DMS79 treated with DMSO at 0.1 percent for 48 hours (cell line): ENCODE results near the gene NUDT3.

Experiments used
- DNase-seq: peaks from one replicate; lab custom pipeline; 2025; lab: John Stamatoyannopoulos, UW

Gene NUDT3

DNA sequence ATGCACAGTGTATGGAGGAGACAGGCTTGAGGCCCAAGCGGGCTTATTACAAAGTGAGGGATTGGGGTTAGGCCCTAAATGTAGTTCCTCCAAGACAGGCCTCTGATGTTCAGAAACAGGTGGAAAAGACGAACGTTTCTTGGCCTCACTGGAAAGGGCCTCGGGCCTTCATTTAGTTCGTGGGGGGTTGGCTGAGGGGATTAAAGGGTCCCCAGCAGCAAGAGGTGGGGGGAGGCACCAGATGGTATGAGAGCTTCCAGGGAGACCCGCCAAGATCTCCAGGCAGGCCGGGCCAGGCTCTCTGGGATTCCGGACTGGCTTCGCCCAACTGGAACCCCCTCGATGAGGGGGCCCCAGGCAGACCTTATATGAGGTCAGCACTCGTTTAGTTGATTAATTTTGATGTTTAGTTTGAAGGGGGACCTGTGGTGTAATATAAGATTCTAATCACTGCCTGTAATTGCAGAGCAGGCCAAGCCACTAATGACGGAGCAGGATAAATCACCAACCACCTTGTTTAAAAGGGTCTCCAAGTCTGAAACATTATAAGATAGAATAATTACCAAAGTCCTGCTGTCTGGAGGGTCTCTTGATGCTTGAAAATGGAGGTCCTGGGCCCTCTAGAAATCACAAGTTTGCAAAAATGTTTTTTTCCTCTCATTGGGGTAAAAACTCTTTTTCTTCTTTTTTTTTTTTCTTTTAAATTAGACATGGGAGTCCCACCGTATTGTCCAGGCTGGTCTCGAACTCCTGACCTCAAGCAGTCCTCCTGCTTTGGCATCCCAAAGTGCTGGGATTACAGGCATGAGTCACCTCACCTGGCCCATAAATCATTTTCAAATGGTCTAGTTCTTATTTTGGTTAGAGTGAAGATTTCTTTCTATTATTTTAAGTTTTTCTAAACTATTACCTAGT, 153.6 kb downstream of the NUDT3 start:
- DNase-seq: no peak

DNA sequence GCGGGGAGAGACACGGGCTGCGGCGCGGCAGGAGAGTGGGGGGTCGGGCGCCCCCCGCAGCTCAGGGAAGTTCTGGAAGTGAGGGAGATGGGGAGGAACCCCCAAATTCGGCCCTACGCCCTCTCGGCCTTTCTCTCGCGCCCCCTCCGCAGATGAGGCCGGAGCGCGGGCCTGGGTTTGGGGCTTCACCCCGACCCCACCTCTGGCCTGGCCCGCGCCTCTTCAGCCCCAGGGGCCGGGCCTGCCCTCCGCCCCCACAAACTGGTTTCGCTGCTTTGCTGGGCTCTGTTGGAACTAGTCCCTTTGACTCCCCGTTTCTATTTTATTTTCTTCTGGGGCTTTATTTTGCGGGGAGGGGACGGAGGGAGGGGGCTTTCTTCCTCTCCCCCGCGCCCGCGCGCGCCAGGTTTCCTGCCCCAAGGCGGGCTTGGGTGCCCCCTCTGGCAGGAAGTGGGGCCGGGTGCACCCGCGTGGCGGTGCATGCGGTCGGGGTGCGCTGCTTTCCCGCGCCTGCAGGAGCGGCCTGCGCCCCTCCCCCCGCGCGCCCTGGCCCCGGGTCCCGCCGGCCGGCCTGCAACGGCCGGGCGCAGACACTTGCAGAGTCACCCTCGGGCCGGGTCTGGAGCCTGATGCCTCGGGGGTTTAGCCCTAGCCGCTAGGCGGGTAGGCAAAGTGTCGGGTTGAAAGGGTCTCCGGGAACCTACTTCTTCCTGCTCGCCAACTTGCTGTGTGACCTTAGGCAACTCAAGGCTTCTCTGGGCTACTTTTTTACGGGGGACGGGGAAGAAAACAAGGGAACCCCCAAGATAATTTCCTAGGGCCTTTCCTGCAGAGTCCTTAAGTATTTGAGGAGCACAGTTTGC, 154.5 kb downstream of the NUDT3 start:
- peak; percentile 37 for DNase-seq

DNA sequence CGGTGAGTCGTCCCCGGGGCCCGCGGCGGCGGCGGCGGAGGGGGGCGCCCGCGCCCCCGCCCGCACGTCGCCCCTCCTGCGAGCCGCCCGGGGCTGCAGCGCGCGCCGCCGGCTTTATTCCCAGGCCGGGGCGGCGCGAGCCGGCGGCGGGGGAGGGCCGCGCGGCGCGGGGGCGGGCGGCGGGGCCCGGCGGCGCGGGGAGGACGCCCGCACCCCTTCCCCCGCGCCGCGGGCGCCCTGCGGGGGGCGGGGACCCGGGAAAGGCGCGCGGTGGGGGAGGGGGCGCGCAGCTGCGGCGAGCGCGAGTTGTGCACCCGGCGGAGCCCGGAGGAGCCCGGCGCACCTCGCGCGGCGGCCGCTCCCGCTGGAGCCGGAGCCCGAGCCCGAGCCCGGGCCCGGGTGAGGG, 155.2 kb downstream of the NUDT3 start:
- DNase-seq: no peak

DNA sequence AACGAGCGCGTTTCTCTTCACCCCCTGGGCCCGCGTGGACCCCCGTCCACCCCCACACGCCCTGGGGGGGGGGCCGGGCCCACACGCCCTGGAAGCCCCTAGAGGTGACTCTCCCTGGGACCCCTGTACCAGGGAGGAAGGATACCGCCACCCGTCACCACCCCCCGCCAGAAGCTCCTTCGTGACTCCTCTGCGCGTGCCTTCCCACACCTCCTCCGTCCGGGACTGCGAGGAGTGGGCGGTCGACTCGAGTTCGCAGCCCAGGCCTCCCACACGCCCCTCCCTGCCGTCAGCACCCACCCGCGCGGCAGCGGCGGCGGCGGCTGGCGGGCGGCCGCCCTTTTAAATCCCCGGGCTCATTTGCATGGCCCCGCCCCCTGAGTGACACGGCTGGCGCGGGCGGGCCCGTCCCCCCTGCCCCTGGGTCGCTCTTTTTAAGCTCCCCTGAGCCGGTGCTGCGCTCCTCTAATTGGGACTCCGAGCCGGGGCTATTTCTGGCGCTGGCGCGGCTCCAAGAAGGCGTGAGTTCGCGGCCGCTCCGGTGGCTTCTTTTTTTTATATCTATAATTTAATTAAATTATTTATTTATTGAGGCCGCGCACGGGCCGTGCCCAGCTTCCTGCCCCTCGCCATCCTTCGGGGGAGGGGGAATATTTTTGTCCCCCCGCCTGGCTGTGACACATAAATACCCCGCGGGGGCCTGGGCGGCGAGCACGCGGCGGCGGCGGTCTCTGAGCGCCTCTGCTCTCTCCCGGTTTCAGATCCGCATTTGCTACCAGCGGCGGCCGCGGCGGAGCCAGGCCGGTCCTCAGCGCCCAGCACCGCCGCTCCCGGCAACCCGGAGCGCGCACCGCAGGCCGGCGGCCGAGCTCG, 155.8 kb downstream of the NUDT3 start, which contains the start of gene HMGA1:
TSS of gene HMGA1 (plus strand) at position 431 of the 873 bp plus-strand sequence. CDS start 3,908 bp downstream, outside the sequence.
- DNase-seq: peak; percentile 79

GRCh38 chr6:34236131-34236442, 156.4 kb downstream of the NUDT3 start:
- DNase-seq: no peak

DNA sequence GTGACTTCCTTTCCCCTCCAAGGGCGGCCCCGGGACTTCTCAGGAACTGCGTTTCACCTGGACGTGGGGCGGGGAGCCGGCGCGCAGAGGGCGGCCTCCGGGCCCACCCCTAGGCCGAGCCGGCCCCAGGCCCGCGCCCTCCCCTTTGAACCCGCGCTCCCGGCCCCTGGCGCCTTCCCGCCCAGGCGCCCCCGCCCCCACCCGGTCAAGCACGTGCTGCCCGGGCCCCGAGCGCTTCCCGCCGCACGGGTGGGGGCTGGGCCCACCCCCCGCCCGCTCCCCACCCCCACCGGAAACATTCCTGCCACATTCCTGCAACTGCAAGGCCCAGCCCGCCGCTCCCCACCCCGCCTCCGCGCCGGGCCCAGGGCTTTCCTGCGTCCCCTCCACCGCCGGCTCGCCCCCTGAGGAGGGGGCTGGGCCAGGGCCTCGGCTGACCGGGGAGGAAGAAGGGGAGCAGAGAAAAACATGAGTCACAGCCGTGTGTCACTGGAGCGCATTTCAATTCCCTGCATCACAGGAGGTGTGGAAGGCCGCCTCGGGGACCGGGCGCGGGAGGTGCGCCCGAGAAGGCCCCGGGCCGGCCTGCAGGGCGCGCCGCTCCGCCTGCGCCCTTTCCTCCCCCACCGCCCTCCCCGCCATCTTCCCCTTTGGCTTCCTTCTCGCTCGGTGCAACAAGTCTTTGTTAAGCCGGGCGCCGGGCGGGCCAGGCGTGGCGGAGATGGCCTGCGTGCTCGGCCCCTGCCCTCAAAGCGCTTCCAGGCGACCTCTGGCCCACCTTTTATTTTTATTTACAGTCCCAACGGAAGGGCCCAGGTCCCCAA, 156.9 kb downstream of the NUDT3 start:
- no peak for DNase-seq

GRCh38 chr6:34234667-34235306, 157.7 kb downstream of the NUDT3 start:
- DNase-seq: no peak

DNA sequence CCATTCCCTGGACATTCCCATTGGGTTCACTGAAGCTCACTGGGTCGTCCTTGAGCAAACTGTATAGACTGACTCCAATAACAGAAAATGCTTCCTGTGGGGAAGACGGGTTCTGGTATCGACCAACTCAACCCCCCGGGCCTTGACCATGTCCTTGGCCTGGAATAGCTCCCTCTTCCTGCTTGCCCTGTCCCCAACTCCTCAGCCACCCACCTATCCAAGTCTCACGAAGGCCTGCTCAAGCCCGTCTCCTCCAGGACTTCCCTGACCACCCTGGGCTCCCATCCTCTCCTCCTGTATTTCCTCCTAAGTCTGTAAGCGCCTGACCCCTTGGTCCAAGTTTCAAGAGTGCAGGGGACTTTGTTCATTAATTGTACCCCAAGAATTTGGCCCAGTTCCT, 158.6 kb downstream of the NUDT3 start:
- no peak for DNase-seq

DNA sequence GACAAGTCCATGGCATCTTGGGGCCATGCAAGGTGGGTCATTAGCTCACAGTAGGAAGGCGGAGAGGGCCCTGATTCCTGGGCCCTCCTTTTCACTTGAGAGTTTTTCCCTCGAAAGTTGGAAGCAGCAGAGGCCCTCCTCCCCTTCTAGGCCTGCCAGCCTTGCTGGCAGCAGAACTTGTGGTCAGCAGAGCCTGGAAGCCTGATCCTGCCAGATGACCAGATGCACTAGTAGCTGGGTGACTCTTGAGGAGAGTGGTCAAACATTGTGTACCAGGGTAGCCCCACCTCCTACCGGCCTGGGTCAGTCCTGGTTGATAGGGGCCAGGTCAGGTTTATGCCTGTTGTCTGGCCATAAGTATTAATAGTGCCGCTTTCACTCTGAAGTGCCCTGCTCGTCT, 159.6 kb downstream of the NUDT3 start:
- DNase-seq: no peak

GRCh38 chr6:34231566-34232336, 160.7 kb downstream of the NUDT3 start:
- no peak for DNase-seq

DNA sequence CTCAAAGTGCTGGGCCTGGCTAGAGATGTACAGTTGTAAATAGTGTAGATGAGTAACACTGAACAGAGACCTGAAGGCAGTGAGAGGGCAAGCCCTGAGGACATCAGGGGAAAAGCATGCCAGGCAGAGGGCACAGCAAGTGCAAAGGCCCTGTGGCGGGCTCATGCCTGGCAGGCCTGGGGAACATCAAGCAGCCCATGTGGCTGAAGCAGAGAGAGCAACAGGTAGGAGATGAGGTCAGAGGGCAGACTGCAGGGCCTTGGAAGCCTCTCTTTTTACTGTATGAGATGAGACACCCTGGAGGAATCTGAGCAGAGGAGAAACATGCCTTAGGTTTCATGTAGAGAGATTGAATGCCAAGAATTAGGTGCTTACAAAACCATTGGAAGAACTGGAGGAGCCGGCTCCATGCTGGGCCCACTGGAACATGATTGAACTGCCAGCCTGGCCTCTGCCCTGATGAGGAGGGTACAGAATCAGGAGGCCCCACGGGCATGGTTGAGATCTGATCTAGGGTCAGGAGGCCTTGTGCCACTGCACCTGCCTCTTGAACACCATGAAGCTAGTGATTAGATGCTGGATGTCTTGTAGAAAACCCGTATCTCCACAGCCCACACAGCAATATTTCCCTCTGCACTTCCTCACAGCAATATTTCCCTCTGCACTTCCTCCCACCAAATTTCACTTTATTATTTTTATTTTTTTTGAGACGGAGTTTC, 161.7 kb downstream of the NUDT3 start:
- DNase-seq: no peak

DNA sequence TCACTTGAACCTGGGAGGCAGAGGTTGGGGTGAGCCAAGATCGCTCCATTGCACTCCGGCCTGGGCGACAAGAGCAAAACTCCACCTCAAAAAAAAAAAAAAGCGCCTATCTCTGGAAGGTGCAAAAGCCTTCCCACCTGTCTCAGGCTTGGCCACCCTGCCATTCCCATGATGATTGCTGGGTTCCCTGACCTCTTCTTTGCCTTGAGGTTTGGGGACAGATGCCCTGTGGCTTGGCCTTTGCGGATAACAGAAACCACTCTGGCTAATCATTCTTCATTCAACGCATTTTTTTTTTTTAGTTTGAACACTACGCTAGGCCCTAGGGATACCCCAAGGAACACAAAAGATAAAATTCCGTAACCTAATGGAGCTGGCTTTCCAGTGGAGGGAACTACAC, 162.6 kb downstream of the NUDT3 start:
- DNase-seq: no peak
